ENCODE measurements around the gene KRT23. TPM values are rescaled to one million over a fixed set of nuclear protein-coding genes. Genes with fewer than 3 reads are reported as not detected.

The KRT23 gene
- total RNA-seq, 2 experiments from 2014 or later = not detected

GRCh38 chr17:40903129-40903847 is 34.2 kb downstream of the KRT23 start:
- Mint-ChIP-seq H3K9me3 (no peaks in the 10 kb centered on the region), H3K4me3 (no peak overlapping the region), H3K4me1 (ENCODE audit: low read depth) (peaks cover 14% of the 10 kb centered on the region), H3K27me3 (ENCODE audit: low read depth) (peaks cover 11% of the 10 kb centered on the region), H3K36me3 (ENCODE audit: low read depth) (no peaks in the 10 kb centered on the region), H3K27ac (no peak overlapping the region)
- DNase-seq = peak; percentile 9
- intact Hi-C loops (cut with micrococcal nuclease) = no loop called here
- CTCF ChIA-PET = interaction anchor here (1.6 kb wide), 1 partner anchor 645 kb away, joined by 3 read pairs; no protein-coding TSS in a partner anchor

GRCh38 chr17:40902498-40902897 is 34.9 kb downstream of the KRT23 start:
- H3K27me3 Mint-ChIP-seq (ENCODE audit: low read depth) = peaks cover 9% of the 10 kb centered on the region
- no peak overlapping the region for H3K27ac Mint-ChIP-seq
- intact Hi-C loops (cut with micrococcal nuclease) = no loop called here

GRCh38 chr17:40901981-40902474 is 35.4 kb downstream of the KRT23 start:
- DNase-seq = peak; percentile 10
- CTCF ChIA-PET = interaction anchor here (0.6 to 1.6 kb wide), 2 partner anchors 646 to 760 kb away, joined by 3 read pairs; no protein-coding TSS in a partner anchor
- Mint-ChIP-seq H3K27me3 (ENCODE audit: low read depth) (peaks cover 6% of the 10 kb centered on the region), H3K9me3 (no peaks in the 10 kb centered on the region), H3K36me3 (ENCODE audit: low read depth) (no peaks in the 10 kb centered on the region), H3K4me3 (no peak overlapping the region), H3K27ac (no peak overlapping the region), H3K4me1 (ENCODE audit: low read depth) (peaks cover 14% of the 10 kb centered on the region)
- intact Hi-C loops (cut with micrococcal nuclease) = no loop called here

More at GRCh38 chr17:40902498-40902897, 34.9 kb downstream of the KRT23 start:
- Mint-ChIP-seq H3K4me1 (ENCODE audit: low read depth) (peaks cover 14% of the 10 kb centered on the region), H3K36me3 (ENCODE audit: low read depth) (no peaks in the 10 kb centered on the region), H3K9me3 (no peaks in the 10 kb centered on the region), H3K4me3 (no peak overlapping the region)
- CTCF ChIA-PET = interaction anchor here (1.6 kb wide), 1 partner anchor 646 kb away, joined by 3 read pairs; no protein-coding TSS in a partner anchor
- no peak for DNase-seq

GRCh38 chr17:40900809-40901356 is 36.6 kb downstream of the KRT23 start:
- intact Hi-C loops (cut with micrococcal nuclease) = no loop called here
- CTCF ChIA-PET = interaction anchor here (1.4 kb wide), 1 partner anchor 648 kb away, joined by 4 read pairs; no protein-coding TSS in a partner anchor
- no peak for DNase-seq
- H3K9me3 Mint-ChIP-seq = no peaks in the 10 kb centered on the region
- H3K4me3 Mint-ChIP-seq = no peak overlapping the region
- peaks cover 14% of the 10 kb centered on the region for H3K4me1 Mint-ChIP-seq (ENCODE audit: low read depth)
- no peak overlapping the region for H3K27ac Mint-ChIP-seq
- peaks cover 8% of the 10 kb centered on the region for H3K27me3 Mint-ChIP-seq (ENCODE audit: low read depth)
- H3K36me3 Mint-ChIP-seq (ENCODE audit: low read depth) = no peaks in the 10 kb centered on the region

- DNase-seq = no peak
- CTCF ChIA-PET = interaction anchor here (0.7 kb wide), 1 partner anchor 12 kb away, joined by 3 read pairs; the partner anchor contains the start of gene KRT20
- Mint-ChIP-seq H3K9me3 (no peaks in the 10 kb centered on the region), H3K36me3 (ENCODE audit: low read depth) (no peaks in the 10 kb centered on the region), H3K4me1 (ENCODE audit: low read depth) (peaks cover 2% of the 10 kb centered on the region), H3K27me3 (ENCODE audit: low read depth) (peaks cover 16% of the 10 kb centered on the region), H3K4me3 (no peak overlapping the region), H3K27ac (no peak overlapping the region)
- intact Hi-C loops (cut with micrococcal nuclease) = no loop called here
Observed at GRCh38 chr17:40896916-40897455, 40.5 kb downstream of the KRT23 start.

- CTCF ChIA-PET = interaction anchor here (1.1 kb wide), 1 partner anchor 601 kb away, joined by 3 read pairs; no protein-coding TSS in a partner anchor
- DNase-seq = no peak
- H3K27ac Mint-ChIP-seq = no peak overlapping the region
- no peaks in the 10 kb centered on the region for H3K36me3 Mint-ChIP-seq (ENCODE audit: low read depth)
- intact Hi-C loops (cut with micrococcal nuclease) = no loop called here
- H3K27me3 Mint-ChIP-seq (ENCODE audit: low read depth) = peaks cover 13% of the 10 kb centered on the region
- H3K4me3 Mint-ChIP-seq = no peak overlapping the region
- no peaks in the 10 kb centered on the region for H3K4me1 Mint-ChIP-seq (ENCODE audit: low read depth)
- no peaks in the 10 kb centered on the region for H3K9me3 Mint-ChIP-seq
Observed at GRCh38 chr17:40895106-40895730, 42.2 kb downstream of the KRT23 start.

GRCh38 chr17:40888196-40888720 is 49.2 kb downstream of the KRT23 start:
- no peak for DNase-seq
- Mint-ChIP-seq H3K4me3 (no peak overlapping the region), H3K9me3 (no peaks in the 10 kb centered on the region), H3K27me3 (ENCODE audit: low read depth) (peaks cover 26% of the 10 kb centered on the region), H3K36me3 (ENCODE audit: low read depth) (no peaks in the 10 kb centered on the region), H3K4me1 (ENCODE audit: low read depth) (no peaks in the 10 kb centered on the region), H3K27ac (no peak overlapping the region)
- intact Hi-C loops (cut with micrococcal nuclease) = no loop called here
- CTCF ChIA-PET = no interaction called here

- DNase-seq = no peak
- CTCF ChIA-PET = interaction anchor here (0.9 kb wide), 1 partner anchor 10 kb away, joined by 3 read pairs; no protein-coding TSS in a partner anchor
- Mint-ChIP-seq H3K4me3 (no peak overlapping the region), H3K27me3 (ENCODE audit: low read depth) (peaks cover 20% of the 10 kb centered on the region), H3K4me1 (ENCODE audit: low read depth) (no peaks in the 10 kb centered on the region), H3K27ac (no peak overlapping the region), H3K36me3 (ENCODE audit: low read depth) (no peaks in the 10 kb centered on the region), H3K9me3 (no peaks in the 10 kb centered on the region)
- intact Hi-C loops (cut with micrococcal nuclease) = no loop called here
Observed at GRCh38 chr17:40886090-40886489, 51.4 kb downstream of the KRT23 start.

- Mint-ChIP-seq H3K4me1 (ENCODE audit: low read depth) (no peaks in the 10 kb centered on the region), H3K4me3 (no peak within 1 kb of the TSS), H3K27me3 (ENCODE audit: low read depth) (peaks cover 20% of the 10 kb centered on the region), H3K27ac (no peak within 1 kb of the TSS), H3K9me3 (no peaks in the 10 kb centered on the region), H3K36me3 (ENCODE audit: low read depth) (no peaks in the 10 kb centered on the region)
- CTCF ChIA-PET = interaction anchor here (1.1 kb wide), 1 partner anchor 12 kb away, joined by 3 read pairs; no protein-coding TSS in a partner anchor
- intact Hi-C loops (cut with micrococcal nuclease) = no loop called here
- no peak for DNase-seq
Observed at GRCh38 chr17:40884708-40885512, 52.5 kb downstream of the KRT23 start, which contains the start of gene KRT20. KRT20 (minus strand) TSS chr17:40885242; CDS start chr17:40885185, 57 bp downstream.

- intact Hi-C loops (cut with micrococcal nuclease) = no loop called here
- CTCF ChIA-PET = no interaction called here
- Mint-ChIP-seq H3K27me3 (ENCODE audit: low read depth) (peaks cover 15% of the 10 kb centered on the region), H3K4me1 (ENCODE audit: low read depth) (no peaks in the 10 kb centered on the region), H3K4me3 (no peak overlapping the region), H3K9me3 (no peaks in the 10 kb centered on the region), H3K36me3 (ENCODE audit: low read depth) (no peaks in the 10 kb centered on the region), H3K27ac (no peak overlapping the region)
- no peak for DNase-seq
Observed at GRCh38 chr17:40883626-40884334, 53.7 kb downstream of the KRT23 start.

- Mint-ChIP-seq H3K27me3 (ENCODE audit: low read depth) (peaks cover 8% of the 10 kb centered on the region), H3K27ac (no peak overlapping the region), H3K9me3 (no peaks in the 10 kb centered on the region), H3K4me3 (no peak overlapping the region), H3K36me3 (ENCODE audit: low read depth) (no peaks in the 10 kb centered on the region), H3K4me1 (ENCODE audit: low read depth) (no peaks in the 10 kb centered on the region)
- CTCF ChIA-PET = no interaction called here
- intact Hi-C loops (cut with micrococcal nuclease) = no loop called here
- no peak for DNase-seq
Observed at GRCh38 chr17:40883031-40883430, 54.4 kb downstream of the KRT23 start.

Data from activated naive CD4-positive, alpha-beta T cell treated with anti-CD3 and anti-CD28 coated beads for 36 hours (primary cell).